GM18511 (cell line): ENCODE results near the gene CYSLTR2.
A peak's percentile ranks its signal among the peaks of the same experiment; 100 is the strongest.
"Not testable (repeated sequence)": the region's sequence is repeated elsewhere in the genome, so short reads cannot be mapped to it uniquely, and the experiment has no call there.

ENCODE experiments used
- ATAC-seq: cut with Tn5 transposase; IDR thresholded peaks from one replicate; pipeline ENCODE4 v1.9.1; 2021; ENCODE audit warnings: mild to moderate bottlenecking, moderate library complexity; ENCODE audit not compliant: unreplicated experiment

The CYSLTR2 gene

GRCh38 chr13:48644141-48644540, 9.6 kb upstream of the CYSLTR2 start:
- no peak for ATAC-seq

- no peak for ATAC-seq
These were observed 8.8 kb upstream of the CYSLTR2 start for GRCh38 chr13:48644951-48645350.

GRCh38 chr13:48645845-48646244, 7.9 kb upstream of the CYSLTR2 start:
- no peak for ATAC-seq

GRCh38 chr13:48646791-48647190, 6.9 kb upstream of the CYSLTR2 start:
- ATAC-seq: no peak

GRCh38 chr13:48647625-48648024, 6.1 kb upstream of the CYSLTR2 start:
- ATAC-seq: no peak

- no peak for ATAC-seq
These were observed 5.3 kb upstream of the CYSLTR2 start for GRCh38 chr13:48648446-48648845.

GRCh38 chr13:48652851-48653471, 768 bp upstream of the CYSLTR2 start:
- ATAC-seq: no peak

- ATAC-seq: no peak
These were observed 782 bp downstream of the CYSLTR2 start for GRCh38 chr13:48654511-48654910.

GRCh38 chr13:48655291-48655690, 1.6 kb downstream of the CYSLTR2 start:
- no peak for ATAC-seq

GRCh38 chr13:48656608-48657007, 2.9 kb downstream of the CYSLTR2 start:
- no peak for ATAC-seq

GRCh38 chr13:48660361-48661076, 6.8 kb downstream of the CYSLTR2 start:
- ATAC-seq: peak; percentile 62

GRCh38 chr13:48661107-48661506, 7.4 kb downstream of the CYSLTR2 start:
- ATAC-seq: no peak

- ATAC-seq: no peak
These were observed 8.5 kb downstream of the CYSLTR2 start for GRCh38 chr13:48662226-48662625.

GRCh38 chr13:48667136-48667535, 13.4 kb downstream of the CYSLTR2 start:
- no peak for ATAC-seq

GRCh38 chr13:48671421-48671820, 17.7 kb downstream of the CYSLTR2 start:
- ATAC-seq: not testable (repeated sequence)

GRCh38 chr13:48675247-48675646, 21.5 kb downstream of the CYSLTR2 start:
- no peak for ATAC-seq

GRCh38 chr13:48678316-48678715, 24.6 kb downstream of the CYSLTR2 start:
- no peak for ATAC-seq

- no peak for ATAC-seq
These were observed 26.4 kb downstream of the CYSLTR2 start for GRCh38 chr13:48679941-48680680.

- no peak for ATAC-seq
These were observed 27.1 kb downstream of the CYSLTR2 start for GRCh38 chr13:48680756-48681392.

- no peak for ATAC-seq
These were observed 28.2 kb downstream of the CYSLTR2 start for GRCh38 chr13:48681905-48682304.

GRCh38 chr13:48682436-48682835, 28.7 kb downstream of the CYSLTR2 start:
- no peak for ATAC-seq
